Measurements from ENCODE around the gene HAPLN3.

DNA sequence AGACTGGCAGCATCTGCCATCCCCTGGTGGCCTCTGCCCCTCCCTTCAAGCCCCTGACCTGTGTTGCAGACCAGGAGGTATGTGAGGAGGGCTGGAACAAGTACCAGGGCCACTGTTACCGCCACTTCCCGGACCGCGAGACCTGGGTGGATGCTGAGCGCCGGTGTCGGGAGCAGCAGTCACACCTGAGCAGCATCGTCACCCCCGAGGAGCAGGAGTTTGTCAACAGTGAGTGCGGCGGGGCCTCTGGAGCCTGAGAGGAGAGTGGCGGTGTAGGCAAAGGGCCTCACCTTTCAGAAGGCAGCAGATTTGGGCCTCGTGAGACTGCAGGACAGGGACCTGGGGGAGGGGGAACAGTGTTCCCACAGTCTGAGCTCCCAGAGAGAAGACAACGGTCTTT lies 24.0 kb downstream of the HAPLN3 start:
- TF ChIP-seq HOXA7 (CRISPR knock-in tag; IDR thresholded peaks at IDR 0.05): no peak
- no peak for TF ChIP-seq CEBPB (IDR thresholded peaks at IDR 0.05)
- TF ChIP-seq POLR2A (IDR thresholded peaks at IDR 0.05; ENCODE audit: low read length): no peak
- TF ChIP-seq POLR2AphosphoS2 (conservative IDR thresholded peaks at IDR 0.05; ENCODE audit: low read length): no peak
- TF ChIP-seq RFX5 (IDR thresholded peaks at IDR 0.05): no peak
- TF ChIP-seq, protein P1, sequence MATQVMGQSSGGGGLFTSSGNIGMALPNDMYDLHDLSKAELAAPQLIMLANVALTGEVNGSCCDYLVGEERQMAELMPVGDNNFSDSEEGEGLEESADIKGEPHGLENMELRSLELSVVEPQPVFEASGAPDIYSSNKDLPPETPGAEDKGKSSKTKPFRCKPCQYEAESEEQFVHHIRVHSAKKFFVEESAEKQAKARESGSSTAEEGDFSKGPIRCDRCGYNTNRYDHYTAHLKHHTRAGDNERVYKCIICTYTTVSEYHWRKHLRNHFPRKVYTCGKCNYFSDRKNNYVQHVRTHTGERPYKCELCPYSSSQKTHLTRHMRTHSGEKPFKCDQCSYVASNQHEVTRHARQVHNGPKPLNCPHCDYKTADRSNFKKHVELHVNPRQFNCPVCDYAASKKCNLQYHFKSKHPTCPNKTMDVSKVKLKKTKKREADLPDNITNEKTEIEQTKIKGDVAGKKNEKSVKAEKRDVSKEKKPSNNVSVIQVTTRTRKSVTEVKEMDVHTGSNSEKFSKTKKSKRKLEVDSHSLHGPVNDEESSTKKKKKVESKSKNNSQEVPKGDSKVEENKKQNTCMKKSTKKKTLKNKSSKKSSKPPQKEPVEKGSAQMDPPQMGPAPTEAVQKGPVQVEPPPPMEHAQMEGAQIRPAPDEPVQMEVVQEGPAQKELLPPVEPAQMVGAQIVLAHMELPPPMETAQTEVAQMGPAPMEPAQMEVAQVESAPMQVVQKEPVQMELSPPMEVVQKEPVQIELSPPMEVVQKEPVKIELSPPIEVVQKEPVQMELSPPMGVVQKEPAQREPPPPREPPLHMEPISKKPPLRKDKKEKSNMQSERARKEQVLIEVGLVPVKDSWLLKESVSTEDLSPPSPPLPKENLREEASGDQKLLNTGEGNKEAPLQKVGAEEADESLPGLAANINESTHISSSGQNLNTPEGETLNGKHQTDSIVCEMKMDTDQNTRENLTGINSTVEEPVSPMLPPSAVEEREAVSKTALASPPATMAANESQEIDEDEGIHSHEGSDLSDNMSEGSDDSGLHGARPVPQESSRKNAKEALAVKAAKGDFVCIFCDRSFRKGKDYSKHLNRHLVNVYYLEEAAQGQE (IDR thresholded peaks at IDR 0.05): no peak
- TF ChIP-seq, protein P2, sequence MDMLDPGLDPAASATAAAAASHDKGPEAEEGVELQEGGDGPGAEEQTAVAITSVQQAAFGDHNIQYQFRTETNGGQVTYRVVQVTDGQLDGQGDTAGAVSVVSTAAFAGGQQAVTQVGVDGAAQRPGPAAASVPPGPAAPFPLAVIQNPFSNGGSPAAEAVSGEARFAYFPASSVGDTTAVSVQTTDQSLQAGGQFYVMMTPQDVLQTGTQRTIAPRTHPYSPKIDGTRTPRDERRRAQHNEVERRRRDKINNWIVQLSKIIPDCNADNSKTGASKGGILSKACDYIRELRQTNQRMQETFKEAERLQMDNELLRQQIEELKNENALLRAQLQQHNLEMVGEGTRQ (IDR thresholded peaks at IDR 0.05): no peak
- TF ChIP-seq, protein P3, sequence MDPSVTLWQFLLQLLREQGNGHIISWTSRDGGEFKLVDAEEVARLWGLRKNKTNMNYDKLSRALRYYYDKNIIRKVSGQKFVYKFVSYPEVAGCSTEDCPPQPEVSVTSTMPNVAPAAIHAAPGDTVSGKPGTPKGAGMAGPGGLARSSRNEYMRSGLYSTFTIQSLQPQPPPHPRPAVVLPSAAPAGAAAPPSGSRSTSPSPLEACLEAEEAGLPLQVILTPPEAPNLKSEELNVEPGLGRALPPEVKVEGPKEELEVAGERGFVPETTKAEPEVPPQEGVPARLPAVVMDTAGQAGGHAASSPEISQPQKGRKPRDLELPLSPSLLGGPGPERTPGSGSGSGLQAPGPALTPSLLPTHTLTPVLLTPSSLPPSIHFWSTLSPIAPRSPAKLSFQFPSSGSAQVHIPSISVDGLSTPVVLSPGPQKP (IDR thresholded peaks at IDR 0.05; ENCODE audit: low read depth, low read length): no peak
- TF ChIP-seq, protein P4, sequence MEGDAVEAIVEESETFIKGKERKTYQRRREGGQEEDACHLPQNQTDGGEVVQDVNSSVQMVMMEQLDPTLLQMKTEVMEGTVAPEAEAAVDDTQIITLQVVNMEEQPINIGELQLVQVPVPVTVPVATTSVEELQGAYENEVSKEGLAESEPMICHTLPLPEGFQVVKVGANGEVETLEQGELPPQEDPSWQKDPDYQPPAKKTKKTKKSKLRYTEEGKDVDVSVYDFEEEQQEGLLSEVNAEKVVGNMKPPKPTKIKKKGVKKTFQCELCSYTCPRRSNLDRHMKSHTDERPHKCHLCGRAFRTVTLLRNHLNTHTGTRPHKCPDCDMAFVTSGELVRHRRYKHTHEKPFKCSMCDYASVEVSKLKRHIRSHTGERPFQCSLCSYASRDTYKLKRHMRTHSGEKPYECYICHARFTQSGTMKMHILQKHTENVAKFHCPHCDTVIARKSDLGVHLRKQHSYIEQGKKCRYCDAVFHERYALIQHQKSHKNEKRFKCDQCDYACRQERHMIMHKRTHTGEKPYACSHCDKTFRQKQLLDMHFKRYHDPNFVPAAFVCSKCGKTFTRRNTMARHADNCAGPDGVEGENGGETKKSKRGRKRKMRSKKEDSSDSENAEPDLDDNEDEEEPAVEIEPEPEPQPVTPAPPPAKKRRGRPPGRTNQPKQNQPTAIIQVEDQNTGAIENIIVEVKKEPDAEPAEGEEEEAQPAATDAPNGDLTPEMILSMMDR (IDR thresholded peaks at IDR 0.05): no peak
- TF ChIP-seq, protein P5, sequence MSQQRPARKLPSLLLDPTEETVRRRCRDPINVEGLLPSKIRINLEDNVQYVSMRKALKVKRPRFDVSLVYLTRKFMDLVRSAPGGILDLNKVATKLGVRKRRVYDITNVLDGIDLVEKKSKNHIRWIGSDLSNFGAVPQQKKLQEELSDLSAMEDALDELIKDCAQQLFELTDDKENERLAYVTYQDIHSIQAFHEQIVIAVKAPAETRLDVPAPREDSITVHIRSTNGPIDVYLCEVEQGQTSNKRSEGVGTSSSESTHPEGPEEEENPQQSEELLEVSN (IDR thresholded peaks at IDR 0.05; ENCODE audit: borderline replicate concordance, low read depth): no peak
- TF ChIP-seq BHLHE40 (IDR thresholded peaks at IDR 0.05; ENCODE audit: low read depth, low read length): no peak

All from A549 (cell line).